GM12878 (cell line): Measurements from ENCODE around the gene ATF7. TPM values are rescaled to one million over a fixed set of nuclear protein-coding genes. Genes with fewer than 3 reads are reported as not detected.

ENCODE experiments used
- CBFB ChIP-seq: IDR thresholded peaks from 2 replicates; pipeline ENCODE4 v1.6.1; 2016; ENCODE audit warnings: antibody characterized with exemption, low read depth
- CHD2 ChIP-seq: IDR thresholded peaks from 2 replicates; pipeline ENCODE4 v1.6.1; 2011; ENCODE audit warnings: low read depth, low read length, improper control_type of control experiment, borderline replicate concordance
- CREB1 ChIP-seq: IDR thresholded peaks from 2 replicates; pipeline ENCODE4 v1.6.1; 2012; ENCODE audit warnings: low read depth, mild to moderate bottlenecking, inconsistent platforms
- EP300 ChIP-seq, 2 experiments: fragments of 150-350 bp in 1 of 2; IDR thresholded peaks; 2 replicates each; pipeline ENCODE4 v1.6.1; 2011 to 2012; ENCODE audit warnings: low read depth in 2 of 2, low read length in 2 of 2, borderline replicate concordance in 1 of 2, improper control_type of control experiment in 1 of 2, inconsistent platforms in 1 of 2; ENCODE audit not compliant: control insufficient read depth in 1 of 2
- MTA2 ChIP-seq: fragments of 450-650 bp; IDR thresholded peaks from 2 replicates; pipeline ENCODE4 v1.6.1; 2016; ENCODE audit warnings: low read depth, mild to moderate bottlenecking, moderate library complexity
- POLR2A ChIP-seq: IDR thresholded peaks from 2 replicates; pipeline ENCODE4 v1.6.1; 2011; ENCODE audit warnings: low read depth, mild to moderate bottlenecking, low read length
- POLR2AphosphoS2 ChIP-seq: IDR thresholded peaks from 2 replicates; pipeline ENCODE4 v1.6.1; 2011; ENCODE audit warnings: low read depth, mild to moderate bottlenecking, low read length, improper control_type of control experiment, moderate library complexity
- REST ChIP-seq: IDR thresholded peaks from 2 replicates; pipeline ENCODE4 v1.6.1; 2012; ENCODE audit warnings: mild to moderate bottlenecking, low read depth, low read length
- RFX5 ChIP-seq: IDR thresholded peaks from 2 replicates; pipeline ENCODE4 v1.6.1; 2011; ENCODE audit warnings: low read depth, low read length, improper control_type of control experiment
- SKIL ChIP-seq: fragments of 450-650 bp; IDR thresholded peaks from 2 replicates; pipeline ENCODE4 v1.6.1; 2017; ENCODE audit warnings: mild to moderate bottlenecking, low read depth, inconsistent platforms; ENCODE audit not compliant: poor library complexity, severe bottlenecking
- SUPT20H ChIP-seq: IDR thresholded peaks from 2 replicates; pipeline ENCODE4 v1.6.1; 2011; ENCODE audit warnings: low read depth, mild to moderate bottlenecking, low read length, moderate library complexity, borderline replicate concordance; ENCODE audit not compliant: control insufficient read depth
- TAF1 ChIP-seq: IDR thresholded peaks from 2 replicates; pipeline ENCODE4 v1.6.1; 2011; ENCODE audit warnings: mild to moderate bottlenecking, low read depth, low read length, borderline replicate concordance
- TBL1XR1 ChIP-seq: IDR thresholded peaks from 2 replicates; pipeline ENCODE4 v1.6.1; 2012; ENCODE audit warnings: low read depth, low read length, improper control_type of control experiment
- ZBTB11 ChIP-seq: fragments of 450-650 bp; formaldehyde crosslinking; IDR thresholded peaks from 2 replicates; pipeline ENCODE4 v1.5.0; 2022; ENCODE audit warnings: mild to moderate bottlenecking, missing genetic modification characterization
- ZNF384 ChIP-seq: IDR thresholded peaks from 2 replicates; pipeline ENCODE4 v1.6.1; 2012; ENCODE audit warnings: low read depth, mild to moderate bottlenecking, low read length, improper control_type of control experiment, borderline replicate concordance
- ZNF687 ChIP-seq: fragments of 450-650 bp; IDR thresholded peaks from 2 replicates; pipeline ENCODE4 v1.6.1; 2017; ENCODE audit warnings: mild to moderate bottlenecking, moderate library complexity
- polyA plus RNA-seq, 11 experiments: library from polyadenylated mRNA; depleted of rRNA in 4 of 11; unstranded in 6 of 11; stranded (reverse) in 5 of 11; fragments of >200 nt; fragmentation: Nextera tagmentation in 4 of 11; fragmentation: Illumina TruSeq in 1 of 11; extraction: Ambion mirVana in 4 of 11; extraction: Trizol in 1 of 11; gene quantifications; 1 replicate in 1 of 11; 2 replicates in 10 of 11; pipeline versions ENCODE4 v1.2.1 to v1.2.3, GENCODE V29; 2011 to 2016; ENCODE audit warnings: inconsistent platforms in 2 of 11, missing spikeins in 2 of 11, low read depth in 1 of 11
- total RNA-seq, 4 experiments: library from RNA; depleted of rRNA in 3 of 4; stranded (reverse); fragments of >200 nt in 3 of 4; fragmentation: Illumina TruSeq in 1 of 4; extraction: Trizol in 1 of 4; gene quantifications; 2 replicates each; pipeline versions ENCODE4 v1.2.1 to v1.2.3, GENCODE V29; 2013 to 2021

ATF7 gene
- total and polyA plus RNA-seq, 10 of the 15 experiments (the other 5 are each of a cell fraction or from before 2014, with no cell fraction given) = 9.1 to 30.7 (median 21.8) TPM

GRCh38 chr12:53500142-53500775 lies 125.9 kb downstream of the ATF7 start (continued):
- TF ChIP-seq TBL1XR1 (no peak), CREB1 (no peak), CBFB (peak; percentile 75; the same call in 1 of the 2 replicates), MTA2 (no peak), ZNF687 (peak; percentile 4; the same call in 1 of the 2 replicates), POLR2A (peak; percentile 70), CHD2 (no peak), REST (no peak), POLR2AphosphoS2 (no peak), EP300 (IDR thresholded peaks at IDR 0.05; ENCODE audit: borderline replicate concordance in 1 of 2, control insufficient read depth in 1 of 2, low read depth in 2 of 2, low read length in 2 of 2) (no peak), ZBTB11 (CRISPR knock-in tag) (no peak), TAF1 (0 out of 2 replicates have a peak, but pooled peaks have one; percentile 35), SUPT20H (no peak), RFX5 (no peak), ZNF384 (no peak), SKIL (no peak)
